Measurements from ENCODE around the gene SLC4A1.

DNA sequence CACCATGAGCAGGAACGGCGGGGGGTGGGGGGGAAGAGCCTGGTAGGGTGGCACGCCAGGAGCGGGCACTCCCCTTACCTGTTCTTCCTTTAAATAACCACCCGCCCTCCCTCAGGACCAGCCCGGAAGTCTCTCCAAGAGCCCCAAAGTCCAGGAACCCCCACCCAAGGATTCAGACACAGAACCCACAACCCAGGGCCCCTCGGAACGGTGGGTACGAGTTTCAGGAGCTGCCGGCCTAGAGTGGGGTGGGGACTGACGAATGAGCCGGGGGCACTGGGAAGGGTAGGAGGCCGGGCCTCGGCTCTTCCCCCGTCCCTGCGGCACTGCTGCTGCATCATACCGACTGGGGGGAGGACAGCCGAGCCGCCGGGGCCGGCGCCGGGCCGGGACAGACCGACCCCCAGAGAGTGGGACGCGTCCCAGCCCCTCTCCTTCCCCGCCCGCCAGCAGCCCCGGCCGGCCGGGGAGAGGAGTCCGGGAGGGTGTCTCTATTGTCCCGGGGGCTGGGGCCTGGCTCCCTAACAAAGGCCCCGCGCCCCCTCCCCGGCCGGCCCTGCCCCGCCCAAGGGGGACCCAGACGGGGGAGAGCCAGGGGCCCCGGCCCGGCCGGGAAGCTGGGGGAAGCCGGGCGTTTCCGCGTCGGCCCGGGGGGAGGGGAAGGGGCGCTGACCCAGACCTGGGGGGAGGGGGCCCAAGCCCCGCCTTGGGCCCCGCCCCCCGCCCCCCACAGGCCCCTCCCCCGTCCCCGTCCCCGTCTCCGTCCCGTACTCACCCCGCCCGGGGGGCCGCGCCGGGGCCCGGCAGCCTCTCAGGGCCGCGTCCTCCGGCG, 69.0 kb downstream of the SLC4A1 start:
- TF ChIP-seq, protein P1, sequence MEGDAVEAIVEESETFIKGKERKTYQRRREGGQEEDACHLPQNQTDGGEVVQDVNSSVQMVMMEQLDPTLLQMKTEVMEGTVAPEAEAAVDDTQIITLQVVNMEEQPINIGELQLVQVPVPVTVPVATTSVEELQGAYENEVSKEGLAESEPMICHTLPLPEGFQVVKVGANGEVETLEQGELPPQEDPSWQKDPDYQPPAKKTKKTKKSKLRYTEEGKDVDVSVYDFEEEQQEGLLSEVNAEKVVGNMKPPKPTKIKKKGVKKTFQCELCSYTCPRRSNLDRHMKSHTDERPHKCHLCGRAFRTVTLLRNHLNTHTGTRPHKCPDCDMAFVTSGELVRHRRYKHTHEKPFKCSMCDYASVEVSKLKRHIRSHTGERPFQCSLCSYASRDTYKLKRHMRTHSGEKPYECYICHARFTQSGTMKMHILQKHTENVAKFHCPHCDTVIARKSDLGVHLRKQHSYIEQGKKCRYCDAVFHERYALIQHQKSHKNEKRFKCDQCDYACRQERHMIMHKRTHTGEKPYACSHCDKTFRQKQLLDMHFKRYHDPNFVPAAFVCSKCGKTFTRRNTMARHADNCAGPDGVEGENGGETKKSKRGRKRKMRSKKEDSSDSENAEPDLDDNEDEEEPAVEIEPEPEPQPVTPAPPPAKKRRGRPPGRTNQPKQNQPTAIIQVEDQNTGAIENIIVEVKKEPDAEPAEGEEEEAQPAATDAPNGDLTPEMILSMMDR (IDR thresholded peaks at IDR 0.05) = no peak
- no peak for TF ChIP-seq POLR2A (IDR thresholded peaks at IDR 0.05)

All from testis (tissue), 2 donors.